Measurements from ENCODE around the gene COG6.

Gene COG6

GRCh38 chr13:39655569-39656324 lies at the start of gene COG6:
Gene COG6 (plus strand): TSS chr13:39655662. CDS start chr13:39655727, 65 bp downstream.
- peak; percentile 56 for DNase-seq

- no peak for DNase-seq
These were observed 49.7 kb upstream of the COG6 start for GRCh38 chr13:39605677-39606320.

- DNase-seq, result no peak
These were observed 47.6 kb upstream of the COG6 start for GRCh38 chr13:39607876-39608275.

GRCh38 chr13:39612023-39612637 lies 43.3 kb upstream of the COG6 start:
- peak; percentile 16 for DNase-seq

GRCh38 chr13:39616087-39616694 lies 39.3 kb upstream of the COG6 start:
- DNase-seq, result peak; percentile 40

GRCh38 chr13:39618561-39618960 lies 36.9 kb upstream of the COG6 start:
- DNase-seq, result no peak

GRCh38 chr13:39623466-39623865 lies 32.0 kb upstream of the COG6 start:
- no peak for DNase-seq

- no peak for DNase-seq
These were observed 24.2 kb upstream of the COG6 start for GRCh38 chr13:39631307-39631706.

GRCh38 chr13:39632994-39633393 lies 22.5 kb upstream of the COG6 start:
- no peak for DNase-seq

GRCh38 chr13:39635564-39635963 lies 19.9 kb upstream of the COG6 start:
- DNase-seq, result no peak

GRCh38 chr13:39637890-39638289 lies 17.6 kb upstream of the COG6 start:
- DNase-seq, result no peak

GRCh38 chr13:39641645-39642044 lies 13.8 kb upstream of the COG6 start:
- DNase-seq, result no peak

- no peak for DNase-seq
These were observed 9.3 kb upstream of the COG6 start for GRCh38 chr13:39646122-39646521.

- DNase-seq, result no peak
These were observed 357 bp upstream of the COG6 start for GRCh38 chr13:39655041-39655568.

- DNase-seq, result no peak
These were observed 839 bp downstream of the COG6 start for GRCh38 chr13:39656325-39656677.

GRCh38 chr13:39663508-39663907 lies 8.0 kb downstream of the COG6 start:
- no peak for DNase-seq

GRCh38 chr13:39663958-39664357 lies 8.5 kb downstream of the COG6 start:
- no peak for DNase-seq

GRCh38 chr13:39665763-39666162 lies 10.3 kb downstream of the COG6 start:
- DNase-seq, result no peak

- no peak for DNase-seq
These were observed 15.0 kb downstream of the COG6 start for GRCh38 chr13:39670445-39670844.

GRCh38 chr13:39672378-39673132 lies 17.1 kb downstream of the COG6 start:
- DNase-seq, result no peak

- DNase-seq, result no peak
These were observed 20.4 kb downstream of the COG6 start for GRCh38 chr13:39675904-39676303.

GRCh38 chr13:39676315-39676876 lies 20.9 kb downstream of the COG6 start:
- no peak for DNase-seq

All from NCI-H774 (cell line).